ENCODE results near the gene SPACA5B.
"Not testable (repeated sequence)": the region's sequence is repeated elsewhere in the genome, so short reads cannot be mapped to it uniquely, and the experiment has no call there.

The SPACA5B gene

DNA sequence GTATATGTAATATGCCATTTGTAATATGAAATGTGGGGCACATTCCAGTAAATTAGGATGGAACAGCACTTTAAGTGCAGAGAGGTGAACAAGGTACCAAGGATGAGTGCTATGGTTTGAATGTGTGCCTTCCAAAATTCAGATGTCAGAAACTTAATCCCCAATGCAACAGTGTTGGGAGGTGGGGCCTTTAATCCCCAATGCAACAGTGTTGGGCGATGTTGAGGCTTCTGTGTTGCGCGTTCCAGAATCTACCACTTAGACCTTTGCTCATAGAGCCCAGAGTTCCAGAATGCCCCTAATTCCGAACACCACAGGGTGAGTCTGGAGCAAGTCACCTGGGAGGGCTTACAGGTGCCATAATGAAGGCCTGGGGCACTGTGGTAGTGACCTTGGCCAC is at the start of gene SPACA5B:
TSS of gene SPACA5B (plus strand) at position 301 of the 400 bp plus-strand sequence. CDS start at position 363, 62 bp downstream.
- DNase-seq (ENCODE audit: low spot score): not testable (repeated sequence)

DNA sequence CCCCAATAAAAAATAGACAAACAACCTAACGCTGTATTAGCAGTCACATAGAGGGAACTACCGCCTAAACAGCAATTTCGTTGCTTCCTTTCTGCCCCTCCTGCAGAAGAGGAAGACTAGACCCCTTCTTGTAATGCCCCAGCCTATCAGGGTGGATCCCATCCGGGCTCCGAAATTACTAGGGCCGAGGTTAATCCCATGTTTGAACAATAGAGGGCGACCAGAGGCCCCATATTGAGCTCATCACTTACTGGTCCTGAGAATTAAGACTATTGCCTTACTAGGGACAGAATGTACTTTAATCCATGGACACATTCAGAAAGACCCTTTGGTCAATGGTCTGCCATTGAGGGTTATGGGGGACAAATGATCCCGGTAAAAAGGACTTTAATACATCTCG is 47.2 kb upstream of the SPACA5B start:
- peak; percentile 13 for DNase-seq (ENCODE audit: low spot score)

DNA sequence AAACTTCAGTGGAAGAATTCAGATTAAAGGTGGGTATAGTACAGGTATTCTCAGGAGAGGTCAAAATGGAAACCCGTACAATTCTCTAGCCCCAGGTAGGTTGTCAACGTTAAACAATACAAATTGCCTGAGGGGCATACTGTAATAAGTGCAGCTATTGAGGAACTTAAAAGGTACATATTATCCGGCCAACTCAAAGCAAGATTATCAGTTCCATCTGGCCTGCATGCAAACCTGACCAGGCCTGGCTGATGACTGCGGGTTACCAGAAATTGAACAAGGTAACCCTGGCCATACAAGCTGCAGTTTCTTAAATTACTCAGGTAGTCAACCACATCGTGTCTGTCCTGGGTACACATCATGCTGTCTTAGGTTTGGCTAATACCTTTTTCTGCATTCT is 46.7 kb upstream of the SPACA5B start:
- DNase-seq (ENCODE audit: low spot score): no peak

DNA sequence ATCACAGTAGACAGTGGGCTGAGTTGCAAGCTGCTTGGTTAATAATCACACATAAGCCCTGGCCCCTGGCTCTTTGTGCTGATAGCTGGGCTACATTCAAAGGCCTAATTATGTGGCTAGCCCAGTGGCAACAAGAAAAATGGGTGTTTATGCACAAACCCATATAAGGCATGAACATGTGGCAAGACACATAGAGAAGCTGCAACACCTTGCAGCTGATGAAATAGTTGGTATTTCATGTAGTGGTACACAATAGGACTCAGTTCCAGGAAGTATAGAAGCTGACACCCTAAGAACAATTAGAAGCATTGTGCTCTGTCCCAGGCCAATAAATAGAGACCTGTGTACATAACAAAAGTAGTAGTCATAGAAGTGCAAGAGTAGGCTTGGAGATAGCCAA is 44.3 kb upstream of the SPACA5B start:
- no peak for DNase-seq (ENCODE audit: low spot score)

DNA sequence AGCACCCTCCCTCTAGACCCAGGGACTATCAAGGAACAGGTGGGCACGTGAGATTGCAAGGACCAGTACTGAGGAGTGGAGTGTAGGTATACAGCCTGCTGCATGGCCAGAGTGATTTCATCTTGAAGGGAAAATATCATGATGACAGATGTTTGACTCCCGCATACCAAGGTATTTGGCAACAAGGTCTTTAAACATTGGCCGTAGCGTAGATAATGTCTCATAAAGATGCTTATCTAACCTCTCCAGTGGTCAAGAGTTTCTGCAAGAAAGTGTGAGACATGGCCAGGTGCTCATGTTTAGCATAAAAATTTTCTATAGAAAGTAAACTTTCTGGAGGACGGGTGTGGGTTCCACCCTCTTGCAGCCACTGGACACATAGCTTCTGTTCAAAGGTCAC is 40.3 kb upstream of the SPACA5B start:
- DNase-seq (ENCODE audit: low spot score): no peak

DNA sequence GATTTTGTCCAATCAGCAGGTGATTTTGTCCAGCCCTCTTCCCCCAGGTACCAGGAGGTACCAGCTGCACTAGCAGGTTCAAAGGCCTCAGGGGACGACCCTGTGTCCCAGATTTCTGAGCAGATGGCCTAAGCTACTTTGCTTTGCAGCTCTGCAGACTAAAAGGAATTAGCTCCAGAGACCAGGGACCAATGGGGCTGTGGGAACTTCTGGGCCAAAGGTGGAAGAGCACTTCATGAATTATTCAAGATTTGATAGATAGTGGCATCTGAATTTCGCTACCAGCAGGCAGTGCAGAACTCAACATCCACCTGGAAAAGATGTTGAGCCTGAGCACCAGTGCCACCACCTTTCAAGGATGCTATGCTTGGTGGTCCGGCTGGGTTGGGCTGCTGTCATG is 37.9 kb upstream of the SPACA5B start:
- not testable (repeated sequence) for DNase-seq (ENCODE audit: low spot score)

DNA sequence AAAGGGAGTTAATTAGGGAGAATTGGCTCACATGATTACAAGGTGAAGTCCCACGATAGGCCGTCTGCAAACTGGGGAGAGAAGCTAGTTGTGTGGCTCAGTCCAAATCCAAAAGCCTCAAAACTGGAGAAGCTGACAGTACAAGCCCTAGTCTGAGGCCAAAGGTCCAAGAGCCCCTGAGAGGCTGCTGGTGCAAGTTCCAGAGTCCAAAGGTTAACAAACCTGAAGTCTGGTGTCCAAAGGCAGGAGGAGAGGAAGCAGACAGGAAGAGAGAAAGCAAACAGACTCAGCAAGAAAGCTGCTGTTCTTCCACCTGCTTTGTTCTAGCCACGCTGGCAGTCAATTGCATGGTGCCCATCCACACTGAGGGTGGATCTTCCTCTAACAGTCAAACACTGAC is 29.0 kb upstream of the SPACA5B start:
- no peak for DNase-seq (ENCODE audit: low spot score)

DNA sequence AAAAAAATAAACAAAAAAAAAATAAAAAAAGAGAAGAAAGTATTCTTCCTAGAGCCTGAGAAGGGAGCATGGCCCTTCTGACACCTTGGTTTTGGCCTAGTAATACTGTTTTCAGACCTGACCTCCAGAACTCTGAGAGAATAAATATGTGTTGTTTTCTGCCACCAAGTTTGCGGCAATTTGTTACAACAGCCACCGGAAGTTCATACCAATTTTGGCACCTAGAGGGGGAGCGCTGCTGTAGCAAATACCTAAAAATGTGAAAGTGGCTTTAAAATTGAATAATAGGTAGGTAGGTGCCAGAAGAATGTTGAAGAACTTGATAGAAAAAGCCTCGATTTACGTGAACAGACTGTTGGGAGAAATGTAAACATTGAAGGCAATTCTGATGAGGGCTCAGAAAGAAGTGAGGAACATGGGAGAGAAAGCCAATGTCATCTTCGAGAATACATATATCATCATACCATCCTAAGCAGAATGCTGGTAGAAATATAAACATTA is 27.5 kb upstream of the SPACA5B start:
- DNase-seq (ENCODE audit: low spot score): no peak

DNA sequence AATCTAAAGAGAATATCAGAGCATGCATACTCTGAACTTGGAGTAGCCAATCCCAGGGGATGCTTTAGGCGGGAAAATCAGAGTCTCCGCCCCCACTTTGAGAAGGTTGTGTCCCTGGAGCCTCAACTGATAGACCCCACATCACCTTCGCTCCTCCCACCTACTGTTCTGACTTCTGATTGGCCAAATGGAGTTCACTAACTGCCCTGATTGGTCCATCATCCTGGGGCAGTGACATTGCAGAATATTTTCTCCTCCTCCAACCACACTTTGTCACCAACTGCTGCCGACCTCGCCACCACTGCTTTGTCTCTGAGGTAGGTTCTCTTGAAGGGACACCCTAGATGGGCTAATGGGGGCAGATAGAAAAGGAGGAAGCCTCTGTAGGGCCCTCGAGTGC is 22.7 kb upstream of the SPACA5B start:
- DNase-seq (ENCODE audit: low spot score): no peak

DNA sequence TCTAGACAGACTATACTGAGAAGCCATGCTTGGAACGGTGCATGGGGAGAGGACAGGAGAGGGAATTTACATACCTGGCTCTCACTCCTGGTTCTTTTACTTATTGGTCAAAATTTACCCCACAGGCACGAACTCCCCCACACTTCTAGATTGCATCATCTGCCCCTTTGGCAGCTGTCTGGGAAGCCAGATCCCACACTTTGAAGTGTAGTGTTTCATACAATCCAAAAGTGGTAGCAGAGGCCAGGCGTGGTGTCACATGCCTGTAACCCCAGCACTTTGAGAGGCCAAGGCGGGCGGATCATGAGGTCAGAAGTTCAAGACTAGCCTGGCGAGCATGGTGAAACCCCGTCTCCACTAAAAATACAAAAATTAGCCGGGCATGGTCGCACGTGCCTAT is 5.1 kb upstream of the SPACA5B start:
- not testable (repeated sequence) for DNase-seq (ENCODE audit: low spot score)

DNA sequence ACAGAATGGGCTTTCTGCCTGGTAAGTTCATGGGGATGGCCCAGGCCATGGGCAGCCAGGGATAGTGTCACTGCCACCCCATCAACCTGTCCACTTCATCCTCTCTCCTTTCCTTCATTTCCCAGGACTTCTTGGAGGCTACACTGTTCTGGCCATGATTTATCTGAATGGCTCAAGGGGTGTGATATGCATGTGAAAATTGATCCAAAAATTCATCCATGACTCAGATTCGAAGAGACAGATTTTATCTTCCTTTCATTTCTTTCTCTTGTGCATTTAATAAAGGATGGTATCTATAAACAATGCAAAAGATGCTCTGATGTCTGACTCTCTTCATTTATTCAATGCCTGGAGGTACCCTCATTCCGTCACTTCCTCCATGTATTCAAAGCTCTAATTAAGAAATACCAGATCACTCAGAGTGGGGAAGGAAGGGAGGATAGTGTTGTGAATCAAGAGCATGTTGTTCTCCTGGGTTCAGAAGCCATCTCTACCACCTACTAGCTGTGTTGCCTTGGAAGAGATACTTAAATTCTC is 1.9 kb downstream of the SPACA5B start:
- DNase-seq (ENCODE audit: low spot score): not testable (repeated sequence)

DNA sequence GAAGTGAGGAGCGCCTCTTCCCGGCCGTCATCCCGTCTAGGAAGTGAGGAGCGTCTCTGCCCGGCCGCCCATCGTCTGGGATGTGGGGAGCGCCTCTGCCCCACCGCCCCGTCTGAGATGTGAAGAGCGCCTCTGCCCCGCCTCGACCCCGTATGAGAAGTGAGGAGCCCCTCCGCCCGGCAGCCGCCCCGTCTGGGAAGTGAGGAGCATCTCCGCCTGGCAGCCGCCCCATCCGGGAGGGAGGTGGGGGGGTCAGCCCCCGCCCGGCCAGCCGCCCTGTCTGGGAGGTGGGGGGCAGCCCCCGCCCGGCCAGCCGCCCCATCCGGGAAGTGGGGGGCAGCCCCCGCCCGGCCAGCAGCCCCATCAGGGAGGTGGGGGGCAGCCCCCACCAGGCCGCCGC is 8.7 kb downstream of the SPACA5B start:
- not testable (repeated sequence) for DNase-seq (ENCODE audit: low spot score)

DNA sequence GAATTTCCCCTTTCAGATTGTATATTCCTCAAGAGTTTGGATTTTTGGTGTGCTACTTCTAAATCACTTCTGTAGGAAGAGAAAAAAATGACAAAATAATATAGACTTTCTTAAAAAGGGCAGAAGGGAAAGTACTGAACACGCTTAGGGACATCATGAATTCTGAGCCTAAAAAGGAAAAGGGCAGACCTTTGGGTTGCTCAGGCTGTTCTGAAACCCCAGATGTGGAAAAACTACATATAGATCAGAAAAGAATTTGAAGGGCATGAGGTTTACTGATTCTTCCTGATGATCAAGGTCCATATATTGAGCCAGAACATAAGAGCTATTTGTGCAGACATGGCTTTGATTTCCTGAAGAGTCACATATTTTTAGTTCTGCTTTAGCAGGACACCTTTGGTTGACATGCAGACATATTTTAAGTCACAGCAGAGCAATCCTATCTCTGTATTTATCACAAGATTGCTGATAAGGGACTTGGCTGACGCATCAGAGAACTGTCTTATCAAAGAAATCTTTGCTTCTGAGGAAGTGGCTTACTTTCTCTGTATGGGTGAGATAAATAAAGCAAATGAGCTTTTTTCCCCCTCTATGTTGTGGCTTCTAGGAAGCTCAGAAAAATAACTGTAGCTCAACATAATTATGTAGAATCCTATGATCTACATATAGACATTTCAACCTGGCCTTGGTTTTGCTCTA is 11.5 kb downstream of the SPACA5B start:
- DNase-seq (ENCODE audit: low spot score): not testable (repeated sequence)

DNA sequence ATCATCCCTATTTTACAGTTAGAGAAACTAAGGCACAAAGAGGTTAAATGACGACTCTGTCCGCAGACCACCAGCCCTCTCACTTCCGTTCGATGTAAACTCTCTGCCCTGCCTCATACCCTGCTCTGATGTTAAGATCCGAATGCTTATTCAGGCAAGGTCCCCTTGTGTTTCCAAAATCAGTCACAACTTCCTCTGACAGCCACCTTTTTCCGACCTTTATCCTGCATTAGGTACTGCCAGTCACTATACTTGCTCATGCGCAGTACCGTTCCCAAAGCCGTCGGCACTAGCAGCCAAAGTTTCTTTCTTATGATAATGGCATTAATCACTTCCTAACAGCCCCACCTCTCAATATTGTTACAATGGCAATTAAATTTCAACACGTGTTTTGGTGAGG is 12.3 kb downstream of the SPACA5B start:
- DNase-seq (ENCODE audit: low spot score): not testable (repeated sequence)

DNA sequence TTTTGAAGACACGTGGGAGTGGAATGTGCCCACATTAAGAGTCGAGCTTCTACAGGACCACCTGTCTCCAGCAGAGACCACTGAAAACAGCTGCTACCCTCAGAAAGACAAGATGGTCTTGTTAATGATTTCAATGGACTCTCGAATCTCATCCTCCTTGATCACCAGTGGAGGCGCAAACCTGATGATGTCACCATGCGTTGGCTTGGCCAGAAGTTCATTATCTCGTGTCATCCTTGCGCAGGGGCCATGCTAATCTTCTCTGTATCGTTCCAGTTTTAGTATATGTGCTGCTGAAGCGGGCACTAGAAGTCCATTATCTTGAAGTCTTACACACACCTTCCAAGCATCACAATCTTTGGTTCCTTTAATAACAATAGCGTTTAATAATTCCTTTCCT is 23.3 kb downstream of the SPACA5B start:
- DNase-seq (ENCODE audit: low spot score): no peak

DNA sequence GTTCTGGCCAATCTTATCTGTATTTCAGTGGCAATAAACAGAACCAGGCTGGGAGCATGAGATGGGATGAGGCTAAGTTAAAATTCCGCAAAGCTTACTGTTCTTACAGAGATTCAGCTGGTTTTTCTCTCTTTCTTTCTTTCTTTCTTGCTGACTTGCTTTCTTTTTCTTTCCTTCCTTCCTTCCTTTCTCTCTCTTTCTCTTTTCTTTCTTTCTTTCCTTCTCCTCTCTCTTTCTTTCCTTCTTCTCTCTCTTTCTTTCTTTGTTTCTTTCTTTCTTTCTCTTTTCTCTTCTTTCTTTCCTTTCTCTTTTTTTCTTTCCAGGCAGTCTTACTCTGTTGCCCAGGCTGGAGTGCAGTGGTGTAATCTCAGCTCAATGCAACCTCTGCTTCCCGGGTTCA is 24.4 kb downstream of the SPACA5B start:
- no peak for DNase-seq (ENCODE audit: low spot score)

DNA sequence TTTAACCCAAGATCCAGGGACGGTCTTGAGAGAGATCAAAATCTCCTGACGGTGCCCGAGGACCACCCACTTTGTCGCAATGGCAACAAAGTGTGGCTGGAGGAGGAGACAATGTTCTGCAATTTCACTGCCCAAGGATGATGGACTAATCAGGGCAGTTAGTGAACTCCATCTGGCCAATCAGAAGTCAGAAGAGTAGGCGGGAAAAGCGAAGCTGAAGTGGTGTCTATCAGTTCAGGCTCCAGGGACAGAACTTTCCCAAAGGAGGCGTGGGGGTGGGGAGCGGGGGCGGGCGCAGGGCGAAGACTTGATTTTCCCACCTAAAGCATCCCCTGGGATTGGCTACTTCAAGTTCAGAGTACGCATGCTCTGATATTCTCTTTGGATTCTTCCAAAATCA is 25.6 kb downstream of the SPACA5B start:
- DNase-seq (ENCODE audit: low spot score): no peak

DNA sequence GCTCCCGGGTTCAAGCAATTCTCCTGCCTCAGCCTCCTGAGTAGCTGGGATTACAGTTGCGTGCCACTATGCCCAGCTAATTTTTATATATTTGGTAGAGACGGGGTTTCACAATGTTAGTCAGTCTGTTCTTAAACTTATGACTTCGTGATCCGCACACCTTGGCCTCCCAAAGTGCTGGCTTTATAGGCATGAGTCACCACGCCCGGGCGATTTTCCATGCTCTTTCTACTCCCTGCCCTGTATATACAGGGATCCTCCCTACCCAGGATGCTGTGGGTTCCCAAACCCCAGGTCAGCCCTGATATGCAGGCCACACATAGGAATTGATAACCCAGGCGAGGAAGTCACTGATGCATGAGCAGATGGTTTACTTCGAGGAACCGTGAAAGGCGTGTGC is 34.8 kb downstream of the SPACA5B start:
- no peak for DNase-seq (ENCODE audit: low spot score)

DNA sequence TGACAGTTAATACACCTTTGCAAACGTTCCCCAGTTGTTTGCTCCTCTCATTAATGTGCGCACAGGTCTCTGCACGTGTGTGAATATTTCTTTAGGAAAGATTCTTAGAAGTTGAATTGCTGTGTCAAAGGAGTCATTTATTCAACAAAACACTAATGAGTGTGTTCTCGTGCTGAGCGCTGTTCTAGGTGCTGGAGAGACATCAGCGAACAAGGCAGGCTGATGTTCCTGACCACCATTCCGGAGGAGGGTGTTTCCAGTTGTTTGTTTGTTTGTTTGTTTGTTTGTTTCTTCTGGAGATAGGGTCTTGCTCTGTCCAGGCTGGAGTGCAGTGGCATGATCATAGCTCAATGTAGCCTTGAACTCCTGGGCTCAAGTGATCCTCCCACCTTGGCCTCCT is 35.9 kb downstream of the SPACA5B start:
- DNase-seq (ENCODE audit: low spot score): not testable (repeated sequence)

DNA sequence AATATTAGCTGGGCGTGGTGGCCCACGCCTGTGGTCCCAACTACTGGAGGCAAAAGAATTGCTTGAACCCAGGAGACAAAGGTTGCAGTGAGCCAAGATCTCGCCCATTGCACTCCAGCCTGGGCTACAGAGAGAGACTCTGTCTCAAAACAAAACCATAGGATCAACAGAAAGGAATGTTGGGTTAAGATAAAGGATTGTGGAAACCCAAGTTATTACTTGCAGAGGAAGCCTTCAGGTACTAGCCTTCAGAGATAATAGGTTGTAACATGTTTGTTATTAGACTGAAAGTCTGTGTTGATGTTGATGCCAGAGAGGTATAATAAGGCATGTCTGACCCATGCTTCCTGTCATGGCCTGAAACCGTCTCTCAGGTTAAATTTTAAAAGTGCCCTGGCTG is 49.3 kb downstream of the SPACA5B start:
- DNase-seq (ENCODE audit: low spot score): no peak

DNA sequence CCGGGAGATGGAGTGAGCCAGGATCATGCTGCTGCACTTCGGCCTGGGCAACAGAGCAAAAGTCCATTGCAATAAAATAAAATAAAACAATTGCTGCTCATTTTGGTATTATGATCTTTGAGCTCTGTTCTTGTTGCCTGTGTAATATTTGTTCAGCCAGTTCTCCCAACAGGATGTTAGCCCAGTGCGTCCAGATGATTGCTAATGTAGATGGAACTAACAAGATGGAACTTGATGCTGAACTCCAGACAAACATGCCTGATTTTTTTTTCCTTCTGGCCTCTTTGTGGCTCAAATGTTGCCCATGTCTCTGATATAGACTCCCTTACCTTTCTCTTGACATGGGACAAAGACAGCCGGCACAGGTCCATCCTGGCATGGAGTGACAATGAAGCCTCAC is 50.4 kb downstream of the SPACA5B start:
- DNase-seq (ENCODE audit: low spot score): no peak

DNA sequence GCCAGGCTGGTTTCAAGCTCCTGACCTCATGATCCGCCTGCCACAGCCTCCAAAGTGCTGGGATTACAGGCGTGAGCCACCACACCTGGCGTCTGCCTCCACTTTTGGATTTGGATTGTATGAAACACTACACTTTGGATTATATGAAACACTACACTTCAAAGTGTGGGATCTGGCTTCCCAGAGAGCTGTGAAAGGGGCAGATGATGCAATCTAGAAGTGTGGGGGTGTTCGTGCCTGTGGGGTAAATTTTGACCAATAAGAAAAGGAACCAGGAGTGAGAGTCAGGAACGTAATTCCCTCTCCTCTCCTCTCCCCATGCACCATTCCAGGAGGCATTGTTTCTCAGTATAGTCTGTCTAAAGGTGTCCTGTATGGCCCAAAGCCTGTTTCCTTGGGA is 51.5 kb downstream of the SPACA5B start:
- not testable (repeated sequence) for DNase-seq (ENCODE audit: low spot score)

Measured in putamen (tissue), 1 donor.